Measurements from ENCODE around the gene NPL.

Gene NPL

DNA sequence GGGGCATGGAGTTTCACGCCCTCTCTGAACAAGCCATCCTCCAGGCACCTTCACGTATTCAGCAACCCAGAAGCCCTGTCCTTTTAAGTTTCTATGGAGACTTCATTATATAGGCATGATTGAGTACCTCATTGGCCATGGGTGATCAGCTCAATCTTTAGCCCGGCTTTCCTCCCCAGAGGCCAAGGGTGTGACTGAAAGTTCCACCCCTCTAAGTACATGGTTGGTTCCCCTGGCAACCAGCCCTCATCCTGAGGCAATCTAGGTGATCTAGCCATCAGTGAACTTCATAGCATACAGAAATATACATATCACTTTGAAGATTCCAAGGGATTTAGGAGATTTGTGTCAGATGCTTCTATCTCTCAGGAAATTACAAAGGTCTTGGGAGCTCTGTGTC is 28.2 kb downstream of the NPL start:
- no peak for DNase-seq (ENCODE audit: low spot score)

- DNase-seq (ENCODE audit: low spot score), result no peak
Observed at GRCh38 chr1:182823220-182823619, 33.6 kb downstream of the NPL start.

DNA sequence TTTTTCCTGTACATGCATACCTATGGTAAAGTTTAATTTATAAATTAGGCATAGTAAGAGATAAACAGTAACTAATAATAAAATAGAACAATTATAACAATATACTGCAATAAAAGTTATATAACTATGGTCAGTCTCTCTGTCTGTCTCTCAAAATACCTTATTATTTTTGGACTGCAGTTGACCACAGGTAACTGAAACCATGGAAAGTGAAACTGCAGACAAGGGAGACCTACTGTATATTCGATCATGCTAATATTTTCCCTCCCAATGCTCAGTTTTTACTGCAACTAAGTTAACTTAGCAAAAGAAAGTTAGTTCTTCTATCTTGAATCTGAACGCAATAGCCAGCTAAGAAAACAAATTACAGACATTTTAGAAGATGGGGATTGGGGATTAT is 37.3 kb downstream of the NPL start:
- DNase-seq (ENCODE audit: low spot score), result no peak

DNA sequence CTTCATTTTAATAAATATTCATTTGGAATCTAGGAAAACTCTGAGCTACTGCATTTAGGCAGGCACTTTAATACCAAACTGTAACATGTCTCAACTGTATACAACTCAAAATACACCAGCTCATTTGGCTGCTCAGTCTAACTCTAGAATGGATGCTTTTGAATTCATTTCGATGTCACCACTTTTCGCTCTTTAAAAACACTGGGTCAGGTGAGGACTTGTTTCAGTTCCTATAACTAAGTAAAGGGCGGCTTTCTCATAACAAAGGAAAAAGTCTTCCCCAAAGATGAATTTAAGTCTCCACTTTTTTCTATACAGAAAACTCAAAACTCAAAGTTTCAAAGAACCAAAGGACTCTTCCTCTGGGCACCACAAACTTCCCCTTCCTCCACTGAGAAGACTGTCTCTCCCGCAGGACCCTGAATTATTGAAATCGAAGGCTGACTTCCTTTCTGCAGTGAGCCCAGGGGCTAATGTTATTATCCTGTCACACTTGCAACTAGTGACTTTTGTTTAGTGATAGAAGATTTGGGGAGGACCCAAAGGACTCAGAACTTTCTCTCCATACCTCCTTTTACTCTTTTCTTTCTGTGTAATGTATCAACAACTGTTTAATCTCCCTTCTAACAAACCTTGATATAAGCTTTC is 39.8 kb downstream of the NPL start:
- DNase-seq (ENCODE audit: low spot score), result no peak

GRCh38 chr1:182833271-182833670 is 43.7 kb downstream of the NPL start:
- DNase-seq (ENCODE audit: low spot score), result no peak

GRCh38 chr1:182834326-182834725 is 44.8 kb downstream of the NPL start:
- DNase-seq (ENCODE audit: low spot score), result no peak

GRCh38 chr1:182835806-182836205 is 46.2 kb downstream of the NPL start:
- DNase-seq (ENCODE audit: low spot score), result no peak

DNA sequence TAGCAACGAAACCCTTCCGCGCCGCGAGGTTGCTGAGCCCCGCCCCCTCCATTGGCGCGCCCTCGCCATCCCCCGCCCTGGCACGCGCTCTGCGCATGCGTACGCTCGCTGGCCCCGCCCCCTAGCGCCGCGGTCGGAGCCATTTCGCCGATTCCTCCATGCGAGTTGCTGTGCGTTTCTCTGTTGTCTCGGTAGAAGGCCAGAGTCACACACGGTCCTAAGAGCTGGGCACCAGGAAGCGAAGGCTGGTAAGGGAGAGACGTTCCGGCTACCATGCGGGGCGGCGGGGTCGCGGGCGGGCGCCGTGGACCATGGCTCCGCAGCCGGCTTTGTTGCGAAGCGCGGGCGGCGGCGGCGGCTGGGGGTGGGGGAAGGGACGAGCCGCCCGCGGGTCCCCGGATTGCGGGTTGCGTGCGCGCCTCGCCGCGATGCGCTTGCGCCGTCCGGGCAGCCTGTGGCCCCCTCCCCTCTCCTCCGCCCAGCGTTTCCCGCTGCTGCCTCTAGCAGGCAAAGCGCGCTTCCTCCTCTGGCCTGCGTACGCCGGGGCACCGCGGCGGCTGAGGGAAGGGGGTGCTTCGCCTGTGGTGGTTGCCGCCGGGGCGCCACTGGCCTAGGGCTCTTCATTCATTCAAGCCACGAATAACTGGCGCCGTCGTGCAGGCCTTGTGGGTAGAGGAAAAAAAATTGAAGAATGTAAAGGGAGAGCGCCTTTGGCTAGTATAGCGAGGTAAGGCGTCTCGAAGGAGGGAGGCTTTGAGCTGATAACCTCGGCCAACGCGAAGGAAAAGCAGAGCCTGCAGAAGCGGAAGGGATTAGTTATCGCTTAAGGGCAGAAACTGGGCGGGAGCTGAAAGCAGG is 49.9 kb downstream of the NPL start, which contains the start of gene DHX9:
Gene DHX9, plus strand, starts transcription at position 139 of the 858 bp plus-strand sequence. CDS start 3,220 bp downstream, outside the sequence.
- DNase-seq (ENCODE audit: low spot score), result peak; percentile 90

DNA sequence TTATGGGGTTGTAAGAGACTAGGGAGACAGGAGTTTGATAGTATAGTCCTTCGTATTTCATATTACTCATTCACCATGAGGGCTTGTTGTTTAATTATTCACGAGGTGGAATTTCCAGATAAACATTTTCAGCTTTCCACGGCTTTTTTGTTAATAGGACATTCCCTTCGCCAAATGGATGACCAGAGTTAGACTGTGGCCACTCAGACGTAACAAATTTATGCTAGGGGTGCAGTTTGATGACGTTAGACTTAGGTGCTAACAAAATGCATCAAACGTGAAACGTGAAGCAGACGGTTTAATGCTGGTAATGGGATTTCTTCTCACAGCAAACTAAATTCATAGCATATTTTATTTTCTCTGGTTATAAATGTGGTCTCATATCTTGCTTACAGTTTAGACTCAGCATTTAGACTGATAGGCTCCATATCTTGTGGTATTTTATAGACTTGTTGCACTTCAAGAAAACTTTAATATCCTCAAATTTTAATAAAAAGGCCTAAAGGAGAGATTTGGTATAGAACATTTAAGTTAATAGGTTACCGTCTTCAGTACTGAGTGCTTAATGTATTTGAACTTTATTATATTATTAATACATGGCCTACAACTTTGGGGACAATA is 51.9 kb downstream of the NPL start:
- DNase-seq (ENCODE audit: low spot score), result no peak

DNA sequence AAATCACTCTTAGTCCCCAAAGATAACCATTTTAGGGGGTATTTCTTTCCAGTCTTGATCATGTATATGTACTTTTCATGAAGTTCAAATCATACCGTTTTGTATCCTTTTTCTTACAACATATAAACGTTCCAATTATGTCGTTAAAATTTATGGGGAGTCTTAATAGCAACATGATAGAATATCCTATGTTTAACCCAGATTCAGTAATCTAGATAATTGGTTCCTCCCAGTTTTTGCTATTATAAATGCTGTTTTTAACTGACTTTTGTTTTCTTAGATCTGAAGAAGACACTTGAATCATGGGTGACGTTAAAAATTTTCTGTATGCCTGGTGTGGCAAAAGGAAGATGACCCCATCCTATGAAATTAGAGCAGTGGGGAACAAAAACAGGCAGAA is 52.7 kb downstream of the NPL start:
- DNase-seq (ENCODE audit: low spot score), result no peak

DNA sequence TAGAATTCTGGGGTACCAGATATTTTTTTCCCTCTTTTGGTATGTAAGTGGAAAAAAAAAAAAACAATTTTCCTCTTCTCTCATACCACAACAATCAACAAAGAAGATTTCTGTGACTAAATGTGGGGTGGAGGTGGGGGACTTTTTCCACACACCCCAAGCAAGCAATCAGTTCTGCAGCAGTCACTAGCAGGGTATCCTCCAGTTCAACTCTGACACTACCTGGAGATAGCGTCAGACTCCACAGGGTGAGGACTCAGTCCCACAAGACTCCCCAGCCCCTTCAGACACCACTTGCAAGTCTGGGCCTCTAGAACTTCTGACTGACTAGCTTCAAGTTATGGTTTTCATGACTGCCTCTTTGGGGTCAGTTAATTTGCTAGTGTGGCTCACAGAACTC is 55.8 kb downstream of the NPL start:
- peak; percentile 16 for DNase-seq (ENCODE audit: low spot score)

DNA sequence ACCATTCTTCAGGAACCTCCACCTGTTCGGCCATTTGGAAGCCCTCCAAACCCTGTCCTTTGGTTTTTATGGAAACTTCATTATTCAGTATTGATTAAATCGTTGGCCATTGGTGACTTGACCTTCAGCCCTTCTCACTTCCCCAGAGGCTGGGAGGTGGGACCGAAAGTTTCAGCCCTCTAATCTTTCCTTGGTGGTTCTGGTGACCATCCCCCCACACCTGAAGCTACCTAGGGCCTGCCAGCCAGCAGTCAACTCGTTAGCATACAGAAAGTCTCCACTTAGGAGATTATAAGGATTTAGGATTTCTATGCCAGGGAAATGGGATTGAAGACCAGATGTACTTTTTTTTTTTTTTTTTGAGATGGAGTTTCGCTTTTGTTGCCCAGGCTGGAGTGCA is 56.3 kb downstream of the NPL start:
- no peak for DNase-seq (ENCODE audit: low spot score)

DNA sequence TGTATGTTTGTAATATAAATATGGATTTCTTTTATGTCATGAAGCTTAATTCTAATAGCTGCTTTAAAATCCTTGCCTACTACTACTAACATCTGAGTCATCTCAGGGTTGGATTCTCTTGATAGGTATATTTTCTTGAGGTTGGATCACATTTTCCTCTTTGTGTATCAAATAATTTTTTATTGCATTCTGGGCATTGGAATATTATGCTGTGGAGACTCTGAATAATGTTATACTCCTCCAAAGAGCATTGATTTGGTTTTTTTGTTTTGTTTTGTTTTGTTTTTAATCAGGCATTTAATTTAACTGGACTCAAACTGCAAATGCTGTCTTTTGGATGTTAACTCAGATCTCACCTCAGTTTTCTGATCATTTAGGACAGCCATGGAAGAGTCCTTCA is 57.5 kb downstream of the NPL start:
- DNase-seq (ENCODE audit: low spot score), result no peak

DNA sequence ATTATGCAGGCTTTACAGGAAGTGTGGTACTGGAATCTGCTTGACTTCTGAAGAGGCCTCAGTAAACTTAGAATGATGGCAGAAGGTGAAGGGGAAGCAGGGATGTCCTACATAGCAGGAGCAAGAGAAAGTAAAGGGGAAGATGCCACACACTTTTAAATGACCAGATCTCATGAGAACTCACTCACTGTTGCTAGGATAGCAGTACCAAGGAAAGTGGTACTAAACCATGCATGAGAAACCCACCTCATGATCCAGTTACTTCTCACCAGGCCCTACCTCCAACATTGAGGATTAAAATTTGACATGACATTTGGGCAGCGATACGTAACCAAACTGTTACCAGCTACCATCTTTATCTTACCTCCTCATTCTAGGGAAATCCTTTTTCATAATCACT is 59.2 kb downstream of the NPL start:
- DNase-seq (ENCODE audit: low spot score), result no peak

GRCh38 chr1:182850319-182850718 is 60.7 kb downstream of the NPL start:
- no peak for DNase-seq (ENCODE audit: low spot score)

DNA sequence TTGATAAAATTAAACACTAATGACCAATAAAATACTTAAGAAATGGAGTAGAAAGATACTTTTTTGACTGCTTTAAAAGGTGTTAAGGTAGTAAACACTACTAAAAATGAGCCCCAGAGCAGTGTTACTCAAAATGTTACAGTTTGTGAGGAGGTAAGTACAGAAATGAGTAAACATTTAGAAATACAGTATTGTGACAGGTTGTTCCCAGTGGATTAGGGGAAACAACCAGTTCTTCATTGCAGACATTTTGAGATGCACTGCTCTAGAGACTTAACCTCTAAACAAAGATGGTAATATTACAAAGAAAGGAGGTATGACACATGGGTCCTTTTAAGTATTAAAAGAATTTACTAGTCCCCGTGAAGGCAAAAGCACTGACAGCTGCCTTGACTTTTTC is 62.3 kb downstream of the NPL start:
- DNase-seq (ENCODE audit: low spot score), result no peak

- no peak for DNase-seq (ENCODE audit: low spot score)
Observed at GRCh38 chr1:182855911-182856310, 66.3 kb downstream of the NPL start.

DNA sequence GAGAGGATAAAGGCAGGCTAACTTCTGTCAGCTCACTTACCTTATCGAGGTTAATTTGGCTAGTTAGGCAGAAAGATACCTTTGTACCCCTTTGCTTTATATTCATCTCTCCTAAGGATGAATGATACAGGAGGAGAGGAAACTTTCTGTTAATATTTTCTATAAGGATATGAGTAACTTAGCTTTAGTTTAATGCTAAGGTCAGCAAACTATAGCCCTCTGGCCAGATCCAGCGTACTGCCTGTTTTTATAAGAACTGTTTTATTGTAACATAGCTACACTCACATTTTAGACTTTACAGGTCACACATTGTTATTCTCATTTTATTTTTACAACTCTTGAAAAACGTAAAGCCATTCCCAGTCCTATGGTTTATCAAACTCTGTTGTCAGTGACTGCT is 67.6 kb downstream of the NPL start:
- no peak for DNase-seq (ENCODE audit: low spot score)

DNA sequence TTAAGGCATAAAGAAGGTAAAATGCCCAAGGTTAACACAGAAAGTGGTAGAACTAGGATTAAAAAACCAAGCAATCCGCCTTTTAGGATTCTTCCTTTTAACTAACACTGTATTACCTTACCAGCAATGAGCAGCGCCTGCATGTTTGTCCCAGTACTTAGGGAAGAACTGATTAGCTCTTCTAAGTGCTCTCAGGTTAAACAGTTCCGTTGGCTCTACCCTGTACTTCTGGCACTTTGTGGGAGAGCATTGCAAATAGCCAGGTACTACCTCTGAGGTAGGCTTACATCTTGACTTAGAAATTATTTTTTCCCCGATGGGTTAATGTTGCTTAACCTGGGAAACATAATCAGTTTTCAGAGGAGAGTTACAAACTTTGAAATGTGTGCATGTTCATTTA is 71.1 kb downstream of the NPL start:
- no peak for DNase-seq (ENCODE audit: low spot score)

GRCh38 chr1:182861994-182862393 is 72.4 kb downstream of the NPL start:
- no peak for DNase-seq (ENCODE audit: low spot score)

DNA sequence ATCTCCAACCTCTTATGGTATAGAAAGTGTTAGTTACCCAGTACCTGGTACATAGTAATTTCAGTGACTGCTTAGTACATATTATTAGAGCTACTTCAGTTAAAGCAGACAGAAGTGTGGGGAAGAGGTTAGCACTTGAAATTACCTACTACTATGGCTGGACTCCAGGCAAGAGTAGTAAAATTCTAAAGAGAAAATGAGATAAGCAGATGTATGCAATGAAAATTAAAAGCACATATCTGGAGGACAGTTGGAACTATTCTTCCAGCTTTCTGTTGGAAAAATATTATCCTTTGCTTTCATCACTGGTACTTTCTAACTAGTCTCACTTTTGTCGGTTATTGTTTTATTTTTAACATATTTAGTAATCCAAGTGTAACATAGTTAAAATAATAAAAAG is 73.3 kb downstream of the NPL start:
- DNase-seq (ENCODE audit: low spot score), result no peak

DNA sequence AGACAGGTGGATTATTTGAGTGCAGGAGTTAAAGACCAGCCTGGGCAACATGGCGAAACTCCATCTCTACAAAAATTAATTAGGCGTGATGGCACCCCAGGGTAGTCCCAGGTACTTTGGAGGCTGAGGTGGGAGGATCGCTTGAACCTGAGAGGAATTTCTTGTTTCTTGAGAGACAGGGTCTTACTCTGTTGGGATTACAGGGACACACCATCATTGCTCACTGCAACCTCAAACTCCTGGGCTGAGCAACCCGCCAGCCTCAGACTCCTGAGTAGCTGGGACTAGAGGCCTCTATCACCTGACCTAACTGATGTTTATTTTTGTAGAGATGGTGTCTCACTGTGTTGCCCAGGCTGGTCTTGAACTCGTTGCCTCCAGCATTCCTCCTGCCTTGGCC is 74.4 kb downstream of the NPL start:
- no peak for DNase-seq (ENCODE audit: low spot score)

DNA sequence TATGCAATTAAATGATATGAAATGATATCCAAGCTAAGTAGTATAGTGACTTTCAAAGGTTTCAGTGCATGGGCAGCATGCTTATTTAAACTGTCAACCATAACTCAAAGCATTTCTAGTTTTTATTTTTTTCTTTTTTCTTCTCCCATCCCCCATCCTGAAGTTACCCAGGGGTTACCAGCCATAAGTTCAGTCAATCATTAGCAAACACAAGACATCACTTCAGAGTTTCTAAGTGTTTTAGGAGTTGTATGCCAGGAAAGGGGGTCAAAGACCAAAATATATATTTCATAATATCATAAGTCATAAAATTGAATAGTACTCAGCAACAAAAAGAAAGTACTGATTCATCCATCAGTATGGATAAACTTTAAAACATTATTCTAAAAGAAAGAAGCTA is 78.3 kb downstream of the NPL start:
- DNase-seq (ENCODE audit: low spot score), result no peak
